IMR-90 (cell line): Measurements from ENCODE around the gene WFDC8. TPM values are rescaled to one million over a fixed set of nuclear protein-coding genes. Genes with fewer than 3 reads are reported as not detected.

Experiments
- ATAC-seq: fragments of 200-7000 bp; cut with Tn5 transposase; 2 replicates; pipeline ENCODE4 v1.9.1; 2020; ENCODE audit warnings: low read depth, mild to moderate bottlenecking, moderate library complexity
- BruUV-seq: library from RNA; stranded (reverse); fragments of 400-500 nt; replicated peaks from 2 replicates; lab custom pipeline; 2021; lab: Mats Ljungman, UMichigan
- CTCF ChIA-PET: fragments of 300-600 bp; formaldehyde crosslinking; extraction: SDS; loops from one replicate; lab custom pipeline; 2021; ENCODE audit warnings: antibody characterized with exemption; lab: Yijun Ruan, JAX
- POLR2A ChIA-PET: fragments of 300-600 bp; sonication (Branson Sonifier 250); formaldehyde crosslinking; loops from one replicate; lab custom pipeline; 2022; ENCODE audit warnings: antibody characterized with exemption; ENCODE audit not compliant: unreplicated experiment; lab: Charles Lee
- DNase-seq: peaks from one replicate; pipeline ENCODE4 v3.0.0; 2013
- H2AFZ ChIP-seq: replicated peaks from 2 replicates; pipeline ENCODE3; 2013; ENCODE audit warnings: low read length, mild to moderate bottlenecking; ENCODE audit not compliant: poor library complexity
- H2AK5ac ChIP-seq: 2 replicates; pipeline ENCODE4 v1.6.1; 2013; ENCODE audit warnings: low read depth, low read length, inconsistent platforms
- H2AK9ac ChIP-seq: replicated peaks from 2 replicates; pipeline ENCODE3; 2013; ENCODE audit warnings: mild to moderate bottlenecking, low read depth, low read length, moderate library complexity; ENCODE audit not compliant: poor library complexity
- H2BK120ac ChIP-seq: 2 replicates; pipeline ENCODE4 v1.6.1; 2013; ENCODE audit warnings: low read depth, low read length, inconsistent platforms
- H2BK15ac ChIP-seq: 3 replicates; pipeline ENCODE4 v1.6.1; 2013; ENCODE audit warnings: low read depth, low read length, inconsistent platforms
- H2BK20ac ChIP-seq: 2 replicates; pipeline ENCODE4 v1.6.1; 2013; ENCODE audit warnings: low read depth, mild to moderate bottlenecking, inconsistent platforms, low read length, moderate library complexity
- H2BK5ac ChIP-seq: 2 replicates; pipeline ENCODE4 v1.6.1; 2013; ENCODE audit warnings: mild to moderate bottlenecking, low read depth, low read length, inconsistent platforms; ENCODE audit not compliant: poor library complexity, severe bottlenecking
- H3K14ac ChIP-seq: replicated peaks from 2 replicates; pipeline ENCODE4 v1.6.1; 2013; ENCODE audit warnings: low read depth, low read length, inconsistent platforms
- H3K18ac ChIP-seq: 2 replicates; pipeline ENCODE4 v1.6.1; 2013; ENCODE audit warnings: low read depth, low read length, control low read depth
- H3K23ac ChIP-seq: 2 replicates; pipeline ENCODE4 v1.6.1; 2013; ENCODE audit warnings: low read depth, low read length, inconsistent platforms
- H3K27ac ChIP-seq: 2 replicates; pipeline ENCODE4 v1.5.1; 2013; ENCODE audit warnings: mild to moderate bottlenecking, control low read depth, low read length; ENCODE audit not compliant: insufficient read depth
- H3K27me3 ChIP-seq: 2 replicates; pipeline ENCODE4 v1.6.1; 2013; ENCODE audit warnings: low read length; ENCODE audit not compliant: control insufficient read depth, insufficient read depth
- H3K36me3 ChIP-seq: 2 replicates; pipeline ENCODE4 v1.6.1; 2013; ENCODE audit warnings: low read length, mixed read lengths; ENCODE audit not compliant: control insufficient read depth, insufficient read depth
- H3K4ac ChIP-seq: 2 replicates; pipeline ENCODE4 v1.6.1; 2013; ENCODE audit warnings: low read depth, low read length, inconsistent platforms
- H3K4me1 ChIP-seq: 2 replicates; pipeline ENCODE4 v1.6.1; 2013; ENCODE audit warnings: low read length, mixed read lengths; ENCODE audit not compliant: control insufficient read depth, insufficient read depth
- H3K4me2 ChIP-seq: 2 replicates; pipeline ENCODE4 v1.6.1; 2013; ENCODE audit warnings: low read depth, mild to moderate bottlenecking, control low read depth, low read length, moderate library complexity
- H3K4me3 ChIP-seq: 2 replicates; pipeline ENCODE4 v1.5.1; 2013; ENCODE audit warnings: low read depth, mild to moderate bottlenecking, control low read depth, low read length, moderate library complexity; ENCODE audit not compliant: insufficient read depth
- H3K56ac ChIP-seq: 2 replicates; pipeline ENCODE4 v1.6.1; 2013; ENCODE audit warnings: low read length, inconsistent platforms; ENCODE audit not compliant: insufficient read depth; ENCODE audit errors: extremely low read depth
- H3K79me1 ChIP-seq, 2 experiments: 2 replicates each; pipeline ENCODE4 v1.6.1; 2013; ENCODE audit warnings: low read length in 2 of 2, inconsistent platforms in 1 of 2, low read depth in 1 of 2
- H3K9ac ChIP-seq: 2 replicates; pipeline ENCODE4 v1.6.1; 2013; ENCODE audit warnings: low read depth, low read length, control low read depth
- H3K9me1 ChIP-seq: 2 replicates; pipeline ENCODE4 v1.6.1; 2013; ENCODE audit warnings: low read length, inconsistent platforms; ENCODE audit not compliant: insufficient read depth
- H3K9me3 ChIP-seq: 2 replicates; pipeline ENCODE4 v1.6.1; 2013; ENCODE audit warnings: low read length; ENCODE audit not compliant: control insufficient read depth, insufficient read depth
- H4K20me1 ChIP-seq: 2 replicates; pipeline ENCODE4 v1.6.1; 2013; ENCODE audit warnings: low read length, inconsistent platforms; ENCODE audit not compliant: insufficient read depth
- H4K5ac ChIP-seq: 2 replicates; pipeline ENCODE4 v1.6.1; 2013; ENCODE audit warnings: mild to moderate bottlenecking, low read depth, low read length, control low read depth
- H4K8ac ChIP-seq, 2 experiments: 2 replicates each; pipeline ENCODE4 v1.6.1; 2013; ENCODE audit warnings: low read depth in 2 of 2, low read length in 2 of 2, control low read depth in 1 of 2, inconsistent platforms in 1 of 2
- H4K91ac ChIP-seq: 2 replicates; pipeline ENCODE4 v1.6.1; 2013; ENCODE audit warnings: low read depth, low read length, inconsistent platforms; ENCODE audit not compliant: insufficient read depth
- CEBPB ChIP-seq: IDR thresholded peaks from 2 replicates; pipeline ENCODE4 v1.6.1; 2012; ENCODE audit warnings: low read depth, low read length, improper control_type of control experiment
- POLR2A ChIP-seq: IDR thresholded peaks from 2 replicates; pipeline ENCODE4 v1.6.1; 2012; ENCODE audit warnings: mild to moderate bottlenecking, low read depth, low read length
- RFX5 ChIP-seq: IDR thresholded peaks from 2 replicates; pipeline ENCODE4 v1.8.0; 2012; ENCODE audit warnings: low read depth, mild to moderate bottlenecking, low read length, moderate library complexity
- whole genome bisulfite sequencing, 2 experiments: methylation state at CpG; one replicate each; pipeline versions ENCODE4 v1.1.5 to v1.1.7; 2013; ENCODE audit warnings: missing lambda C conversion rate in 2 of 2; ENCODE audit not compliant: insufficient read length in 1 of 2; ENCODE audit errors: extremely low coverage in 2 of 2; 5-methylcytosine and 5-hydroxymethylcytosine counted together
- dilution Hi-C: fragments of 300-500 bp; cut with HindIII; formaldehyde crosslinking; loops from one replicate; pipeline ENCODE4 v1.14.3; 2018; ENCODE audit warnings: low sequenced_read_pairs; ENCODE audit not compliant: unreplicated experiment
- in situ Hi-C: fragments of 300-500 bp; cut with MboI; formaldehyde crosslinking; loops from 3 replicates; pipeline ENCODE4 v1.14.3; 2019; ENCODE audit warnings: low sequenced_read_pairs, inconsistent platforms, mixed read lengths
- intact Hi-C: fragments of 100-400 bp; cut with micrococcal nuclease; formaldehyde crosslinking; loops from 2 replicates; pipeline ENCODE4 v1.10.0; 2022
- polyA plus RNA-seq, 3 experiments: library from polyadenylated mRNA; depleted of rRNA; stranded (reverse); fragments of >200 nt; gene quantifications; 2 replicates each; pipeline ENCODE4 v1.2.3, GENCODE V29; 2012; ENCODE audit warnings: low replicate concordance in 1 of 3
- total RNA-seq: library from RNA; depleted of rRNA; stranded (reverse); fragments of >200 nt; gene quantifications from 2 replicates; pipeline ENCODE4 v1.2.3, GENCODE V29; 2012
- TF ChIP-seq, protein P1 (sequence below): conservative IDR thresholded peaks from 2 replicates; pipeline ENCODE4 v1.5.1; 2012; ENCODE audit warnings: mild to moderate bottlenecking, low read depth, low read length, improper control_type of control experiment

WFDC8 gene
- total and polyA plus RNA-seq, 2 of the 4 experiments (the other 2 are of a cell fraction) = not detected

DNA sequence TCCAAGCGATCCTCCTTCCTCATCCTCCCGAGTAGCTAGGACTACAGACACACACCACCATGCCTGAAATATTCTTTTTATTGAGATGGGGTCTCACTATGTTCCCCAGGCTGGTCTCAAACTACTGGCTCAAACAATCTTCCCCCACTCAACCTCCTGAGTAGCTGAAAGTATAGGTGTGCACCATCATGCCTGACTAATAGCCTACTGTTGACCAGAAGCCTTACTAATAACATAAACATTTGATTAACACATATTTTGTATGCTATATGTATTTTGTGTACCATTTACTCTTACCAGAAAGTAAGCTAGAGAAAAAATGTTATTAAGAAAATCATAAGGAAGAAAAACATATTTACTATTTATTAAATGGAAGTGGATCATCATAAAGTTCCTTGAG is 38.5 kb upstream of the WFDC8 start:
- Histone ChIP-seq H3K27ac (no peak overlapping the region), H3K4me2 (no peak overlapping the region), H2BK5ac (no peak overlapping the region), H2BK20ac (no peak overlapping the region), H3K23ac (no peak overlapping the region), H3K56ac (no peak overlapping the region), H4K8ac (no peak overlapping the region), H3K9me1 (no peaks in the 10 kb centered on the region), H2BK15ac (no peak overlapping the region), H3K9me3 (no peaks in the 10 kb centered on the region), H3K4ac (no peak overlapping the region), H3K14ac (no peak overlapping the region), H3K27me3 (no peaks in the 10 kb centered on the region), H2AK5ac (no peak overlapping the region), H3K9ac (no peak overlapping the region), H2AFZ (no peak overlapping the region), H2AK9ac (no peak overlapping the region), H3K79me1 (no peaks in the 10 kb centered on the region), H3K36me3 (no peaks in the 10 kb centered on the region), H4K91ac (no peak overlapping the region), H3K18ac (no peak overlapping the region), H4K20me1 (no peaks in the 10 kb centered on the region), H2BK120ac (no peak overlapping the region), H3K4me1 (no peaks in the 10 kb centered on the region), H4K5ac (no peak overlapping the region), H3K4me3 (no peak overlapping the region)
- no TSS peak for BruUV-seq
- intact Hi-C loops (no loop called here), in situ Hi-C loops (no loop called here), dilution Hi-C loops (no loop called here)
- no CpG with 5 or more reads among the region's 2 CpGs for WGBS, 2 experiments
- ATAC-seq = no peak
- no peak for DNase-seq
- POLR2A ChIA-PET = no interaction called here
- CTCF ChIA-PET = no interaction called here
- no peak for TF ChIP-seq POLR2A
- TF ChIP-seq, protein P1, sequence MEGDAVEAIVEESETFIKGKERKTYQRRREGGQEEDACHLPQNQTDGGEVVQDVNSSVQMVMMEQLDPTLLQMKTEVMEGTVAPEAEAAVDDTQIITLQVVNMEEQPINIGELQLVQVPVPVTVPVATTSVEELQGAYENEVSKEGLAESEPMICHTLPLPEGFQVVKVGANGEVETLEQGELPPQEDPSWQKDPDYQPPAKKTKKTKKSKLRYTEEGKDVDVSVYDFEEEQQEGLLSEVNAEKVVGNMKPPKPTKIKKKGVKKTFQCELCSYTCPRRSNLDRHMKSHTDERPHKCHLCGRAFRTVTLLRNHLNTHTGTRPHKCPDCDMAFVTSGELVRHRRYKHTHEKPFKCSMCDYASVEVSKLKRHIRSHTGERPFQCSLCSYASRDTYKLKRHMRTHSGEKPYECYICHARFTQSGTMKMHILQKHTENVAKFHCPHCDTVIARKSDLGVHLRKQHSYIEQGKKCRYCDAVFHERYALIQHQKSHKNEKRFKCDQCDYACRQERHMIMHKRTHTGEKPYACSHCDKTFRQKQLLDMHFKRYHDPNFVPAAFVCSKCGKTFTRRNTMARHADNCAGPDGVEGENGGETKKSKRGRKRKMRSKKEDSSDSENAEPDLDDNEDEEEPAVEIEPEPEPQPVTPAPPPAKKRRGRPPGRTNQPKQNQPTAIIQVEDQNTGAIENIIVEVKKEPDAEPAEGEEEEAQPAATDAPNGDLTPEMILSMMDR = no peak
- no peak for TF ChIP-seq RFX5
- TF ChIP-seq CEBPB = no peak
